ENCODE results near the gene CPNE8.
"Not testable (repeated sequence)": the region's sequence is repeated elsewhere in the genome, so short reads cannot be mapped to it uniquely, and the experiment has no call there.

CPNE8 gene

DNA sequence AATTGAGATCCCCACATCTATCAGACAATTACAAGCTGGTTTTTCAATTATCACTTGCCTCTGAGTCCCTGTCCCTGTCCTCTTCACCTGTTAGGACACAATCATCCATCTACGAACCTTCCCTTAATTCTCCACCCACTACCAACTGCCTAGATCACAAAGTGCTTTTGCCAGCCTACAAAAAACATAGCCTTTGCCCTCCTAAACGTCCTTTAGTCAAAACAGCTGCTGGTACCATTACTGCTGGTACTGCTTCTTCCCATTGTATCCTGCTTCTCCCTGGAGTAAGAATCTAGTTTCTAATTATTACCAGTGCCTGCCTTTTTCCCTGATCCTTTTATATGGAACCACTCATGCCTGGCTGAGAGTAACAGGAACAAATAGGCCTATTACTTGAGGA is 82.1 kb downstream of the CPNE8 start:
- no peak for DNase-seq

DNA sequence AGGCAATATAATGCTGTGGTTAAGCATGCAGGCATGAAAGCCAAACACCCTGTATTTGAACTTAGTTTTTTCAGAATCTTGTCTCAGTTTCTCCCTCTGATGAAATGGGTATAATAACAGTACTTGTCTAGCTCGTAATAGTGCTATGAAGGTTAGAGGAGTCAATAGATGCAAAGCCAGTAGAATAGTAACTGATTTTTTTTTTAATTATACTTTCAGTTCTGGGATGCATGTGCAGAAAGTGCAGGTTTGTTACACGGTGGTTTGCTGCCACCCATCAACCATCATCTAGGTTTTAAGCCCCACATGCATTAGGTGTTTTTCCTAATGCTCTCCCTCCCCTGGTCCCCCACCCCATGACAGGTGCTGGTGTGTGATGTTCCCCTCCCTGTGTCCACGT is 87.4 kb downstream of the CPNE8 start:
- DNase-seq, result no peak

DNA sequence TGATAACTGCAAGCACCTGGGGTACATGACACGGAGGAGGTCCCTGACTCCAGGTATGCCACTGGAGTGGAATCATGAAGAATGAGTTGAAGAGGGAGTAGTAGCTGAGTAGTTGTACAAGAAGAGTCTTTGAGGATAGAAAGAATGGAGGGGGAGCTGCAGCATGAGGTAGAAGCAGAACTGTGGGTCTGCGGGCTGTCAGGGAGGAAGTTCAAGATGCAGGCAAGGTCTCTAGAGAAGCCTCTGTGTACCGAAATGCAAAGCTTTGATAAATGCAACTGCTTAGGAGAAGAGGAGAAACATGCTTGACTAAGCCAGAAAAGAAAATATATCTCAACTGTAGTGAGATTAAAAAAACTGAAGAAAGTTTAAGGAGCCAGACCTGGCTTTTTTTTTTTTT is 91.5 kb downstream of the CPNE8 start:
- DNase-seq, result no peak

DNA sequence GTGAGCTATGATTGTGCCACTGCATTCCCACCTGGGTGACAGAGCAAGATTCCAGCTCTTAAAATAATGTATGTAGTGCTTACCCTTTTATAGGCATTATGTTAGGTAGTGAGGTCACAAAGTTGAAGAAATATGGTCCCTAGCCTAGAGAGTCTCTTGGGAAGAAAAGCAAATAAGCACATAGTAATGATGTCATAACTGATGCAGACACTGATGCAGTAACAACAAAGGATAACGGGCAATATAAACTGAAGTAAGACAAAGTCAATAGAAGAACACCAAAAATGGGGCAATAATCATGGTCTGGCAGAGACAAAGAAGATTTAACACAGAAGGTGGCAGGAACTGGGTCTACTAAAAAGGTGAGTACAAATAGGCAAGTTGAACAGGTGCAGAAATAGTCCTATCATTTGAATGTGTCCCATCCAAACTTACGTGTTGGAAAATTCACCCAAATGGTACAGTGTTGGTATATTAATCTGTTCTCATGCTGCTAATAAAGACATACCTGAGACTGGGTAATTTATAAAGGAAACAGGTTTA is 93.5 kb downstream of the CPNE8 start:
- no peak for DNase-seq

DNA sequence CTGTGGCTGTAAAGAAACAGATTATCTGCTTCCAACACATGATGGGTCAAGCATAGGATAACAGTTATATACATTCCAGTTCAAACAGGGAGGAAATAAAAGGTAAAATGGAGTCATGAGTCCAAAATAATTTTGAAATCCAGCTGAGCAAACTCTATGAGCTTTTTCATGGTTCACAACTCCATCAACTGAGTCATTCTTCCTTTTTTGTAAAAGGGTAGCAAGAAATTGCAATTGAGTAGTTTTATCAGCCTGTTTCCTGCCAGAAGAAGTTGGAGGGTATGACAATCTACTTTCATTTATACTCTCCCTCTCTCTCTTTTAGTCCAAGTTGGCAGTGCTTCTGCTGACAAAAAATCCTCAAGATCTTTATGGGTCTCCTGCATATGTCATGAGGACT is 95.6 kb downstream of the CPNE8 start:
- no peak for DNase-seq

DNA sequence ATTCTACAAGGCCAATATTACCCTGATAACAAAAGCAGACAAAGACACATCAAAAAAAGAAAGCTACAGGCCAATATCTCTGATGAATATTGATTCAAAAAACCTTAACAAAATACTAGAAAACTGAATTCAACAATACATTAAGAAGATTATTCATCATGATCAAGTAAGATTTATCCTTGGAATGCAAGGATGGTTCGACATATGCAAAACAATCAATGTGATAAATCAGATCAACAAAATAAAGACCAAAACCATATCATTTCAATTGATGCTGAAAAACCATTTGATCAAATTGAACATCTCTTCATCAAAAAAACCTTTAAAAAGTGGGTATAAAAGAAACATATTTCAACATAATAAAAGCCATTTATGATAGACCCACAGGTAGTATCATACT is 117.3 kb downstream of the CPNE8 start:
- no peak for DNase-seq

DNA sequence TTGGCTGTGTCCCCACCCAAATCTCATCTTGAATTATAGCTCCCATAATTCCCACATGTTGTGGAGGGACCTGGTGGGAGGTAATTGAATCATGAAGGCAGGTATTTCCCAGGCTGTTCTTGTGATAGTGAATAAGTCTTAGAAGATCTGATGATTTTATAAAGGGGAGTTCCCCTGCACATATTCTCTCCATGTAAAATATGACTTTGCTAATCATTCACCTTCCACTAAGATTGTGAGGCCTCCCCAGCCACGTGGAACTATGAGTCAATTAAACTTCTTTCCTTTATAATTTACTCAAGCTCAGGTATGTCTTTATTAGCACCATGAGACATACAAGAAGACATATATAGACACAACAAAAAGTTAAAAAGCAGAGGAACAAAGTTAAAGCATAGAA is 120.0 kb downstream of the CPNE8 start:
- DNase-seq, result no peak

DNA sequence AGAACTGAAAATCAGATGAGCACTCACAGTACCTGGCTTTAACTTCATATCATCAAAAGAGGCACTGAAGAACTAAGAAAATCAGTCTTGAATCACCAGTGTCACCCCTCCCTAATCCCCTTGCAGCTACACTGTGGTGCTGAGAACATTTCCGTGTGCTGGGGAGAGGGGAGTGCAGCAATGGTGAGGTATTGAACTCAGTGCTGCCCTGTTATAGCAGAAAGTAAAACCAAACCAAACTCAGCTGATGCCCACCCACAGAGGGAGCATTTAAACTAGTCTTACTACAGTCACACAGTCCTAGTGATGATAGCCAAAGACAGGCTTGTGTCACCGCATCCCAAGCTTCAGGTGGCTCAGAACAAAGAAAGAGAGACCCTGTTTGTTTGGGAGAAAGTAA is 122.1 kb downstream of the CPNE8 start:
- DNase-seq, result no peak

DNA sequence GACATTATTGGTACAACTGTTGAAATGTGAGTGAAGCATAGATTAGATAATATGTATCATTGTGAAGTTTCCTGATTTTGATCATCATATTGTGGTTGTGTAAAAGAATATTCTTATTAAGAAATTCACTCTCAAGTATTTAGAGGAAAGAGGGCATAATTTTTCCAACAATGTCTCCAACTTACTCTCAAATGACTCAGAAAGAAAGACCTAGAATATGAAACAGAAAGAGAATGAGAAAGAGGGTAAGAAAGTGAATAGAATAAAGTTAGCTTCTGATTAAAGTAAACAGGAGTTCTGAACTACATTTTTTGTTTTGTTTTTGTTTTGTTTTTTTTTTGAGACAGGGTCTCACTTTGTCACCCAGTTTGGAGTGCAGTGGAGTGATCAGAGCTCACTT is 123.0 kb downstream of the CPNE8 start:
- no peak for DNase-seq

DNA sequence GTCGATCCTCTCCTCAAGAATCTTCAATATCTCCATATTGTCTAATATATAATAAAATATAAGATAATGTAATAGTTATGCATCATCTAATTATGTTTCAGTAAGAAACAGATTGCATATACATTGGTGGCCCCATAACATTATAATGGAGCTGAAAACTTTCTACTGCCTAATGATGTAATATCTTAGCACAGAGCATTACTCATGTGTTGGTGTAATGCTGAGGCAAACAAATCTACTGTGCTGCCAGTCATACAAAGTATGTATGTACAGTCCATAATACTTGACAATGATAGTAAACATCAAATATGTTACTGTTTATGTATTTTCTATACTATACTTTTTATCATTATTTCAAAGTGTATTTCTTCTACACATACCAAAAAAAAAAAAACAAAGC is 128.7 kb downstream of the CPNE8 start:
- no peak for DNase-seq

DNA sequence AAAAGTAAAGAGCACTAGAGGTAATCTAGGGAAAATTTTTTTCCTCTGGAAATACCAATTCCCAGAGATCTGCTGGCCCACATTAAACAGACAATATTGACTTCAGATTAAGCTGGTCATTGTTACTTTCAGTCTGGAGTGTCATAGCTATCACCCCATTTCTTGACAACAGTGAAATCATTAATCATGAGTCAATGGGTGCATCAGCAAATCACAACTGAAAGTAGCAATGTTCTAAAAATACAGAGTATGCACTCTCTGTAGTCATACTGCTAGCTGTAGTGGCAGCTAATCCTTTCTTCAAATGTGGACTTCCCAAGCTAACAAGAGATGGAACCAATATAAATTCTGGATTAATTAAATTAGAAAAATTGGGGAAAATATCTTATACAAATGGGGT is 129.9 kb downstream of the CPNE8 start:
- no peak for DNase-seq

DNA sequence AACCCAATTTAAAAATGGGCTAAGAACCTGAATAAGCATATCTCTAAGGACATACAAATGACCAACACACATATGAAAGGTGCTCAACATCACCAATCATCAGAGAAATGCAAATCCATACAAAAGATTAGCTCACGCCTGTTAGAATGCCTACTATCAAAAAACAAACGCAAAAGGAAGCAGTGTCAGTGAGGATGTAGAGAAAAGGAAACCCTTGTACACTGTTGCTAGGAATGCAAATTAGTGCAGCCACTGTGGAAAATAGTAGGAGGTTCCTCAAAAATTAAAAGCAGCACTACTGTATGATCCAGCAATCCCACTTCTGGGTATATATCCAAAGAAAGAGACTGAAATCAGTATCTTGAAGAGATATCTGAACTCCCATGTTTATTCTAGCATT is 133.0 kb downstream of the CPNE8 start:
- DNase-seq, result no peak

DNA sequence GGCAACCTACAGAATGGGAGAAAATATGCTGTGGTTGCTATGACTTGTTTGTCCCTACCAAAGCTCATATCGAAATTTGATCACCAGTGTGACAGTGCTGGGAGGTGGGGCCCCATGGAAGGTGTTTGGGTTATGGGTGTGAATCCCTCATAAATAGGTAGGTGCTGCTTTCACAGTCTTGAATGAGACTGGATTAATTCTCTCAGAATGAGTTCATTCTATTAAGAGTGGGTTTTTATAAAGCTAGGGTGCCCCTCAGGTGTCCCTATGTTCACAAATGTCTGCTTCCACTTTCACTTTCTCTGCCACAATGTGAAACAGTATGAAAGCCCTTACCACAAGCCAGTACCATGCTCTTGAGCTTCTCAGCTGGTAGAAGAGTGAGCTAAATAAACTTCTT is 133.5 kb downstream of the CPNE8 start:
- DNase-seq, result no peak

DNA sequence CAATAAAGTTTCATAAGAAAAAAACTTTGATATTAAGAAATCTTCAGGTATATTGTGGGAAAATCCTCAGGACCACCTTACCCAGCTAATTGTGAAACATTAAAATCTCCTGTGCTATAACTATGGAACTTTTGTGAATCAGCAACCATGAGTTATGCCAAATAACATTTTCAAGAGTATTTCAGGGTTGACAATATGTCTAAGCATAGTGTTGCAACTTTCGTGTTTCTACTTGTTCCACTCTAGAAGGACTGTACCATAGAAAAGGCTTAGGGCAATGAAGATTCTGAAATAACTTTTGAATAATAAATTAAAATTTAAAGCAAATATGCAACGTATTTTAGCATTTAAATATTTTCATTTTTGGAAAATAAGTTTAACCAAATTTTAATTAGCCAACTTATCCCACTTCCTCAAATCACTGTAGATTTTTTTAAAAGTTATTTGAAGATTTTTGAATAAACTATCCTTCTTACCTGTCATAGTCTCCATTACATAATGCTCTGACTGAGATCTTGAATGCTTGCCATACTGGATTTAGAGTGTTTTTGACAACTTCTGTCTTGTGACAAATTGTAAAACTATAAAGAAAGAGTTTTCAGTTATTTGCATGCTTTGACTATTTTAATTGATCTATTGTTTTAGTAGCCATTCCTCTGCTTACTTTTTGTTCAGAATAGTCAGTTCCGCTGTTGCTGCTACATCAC is 143.6 kb downstream of the CPNE8 start:
- no peak for DNase-seq

DNA sequence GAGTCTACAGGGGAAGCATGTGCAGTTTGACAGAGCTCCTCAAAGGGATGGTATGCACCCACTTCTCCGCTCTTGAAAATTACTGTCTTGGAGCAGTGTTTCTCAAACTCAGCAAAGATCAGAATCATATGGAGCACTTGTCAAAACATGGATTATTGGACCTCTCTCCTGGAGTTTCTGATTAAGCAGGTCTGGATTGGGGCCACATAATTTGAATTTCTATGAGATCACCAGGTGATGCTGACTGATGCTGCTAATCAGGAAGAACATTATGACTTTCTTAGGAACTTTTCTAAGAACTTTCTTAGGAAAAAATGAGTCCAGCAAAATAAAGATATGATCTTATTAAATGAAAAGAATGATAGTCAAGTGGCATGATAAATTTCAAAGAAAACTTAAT is 144.3 kb downstream of the CPNE8 start:
- no peak for DNase-seq

DNA sequence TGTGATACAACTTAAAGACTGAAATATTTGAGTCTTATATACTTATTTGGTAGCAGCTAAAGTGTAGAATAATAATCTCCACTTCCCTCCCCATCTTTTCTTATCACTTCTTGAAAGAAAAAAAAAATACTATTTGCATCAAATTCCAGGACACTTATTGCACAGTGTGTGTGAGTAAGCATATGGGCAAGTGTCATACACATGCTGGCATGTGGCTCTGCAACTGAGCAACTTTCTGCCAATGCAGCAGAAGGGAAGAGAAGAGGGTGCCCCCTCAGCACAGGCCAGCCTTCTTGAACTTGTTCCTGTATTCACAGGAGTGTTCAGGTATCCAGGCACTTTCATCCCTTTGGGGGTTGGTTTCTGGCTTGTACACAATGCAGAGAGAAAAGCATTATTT is 145.8 kb downstream of the CPNE8 start:
- DNase-seq, result no peak

DNA sequence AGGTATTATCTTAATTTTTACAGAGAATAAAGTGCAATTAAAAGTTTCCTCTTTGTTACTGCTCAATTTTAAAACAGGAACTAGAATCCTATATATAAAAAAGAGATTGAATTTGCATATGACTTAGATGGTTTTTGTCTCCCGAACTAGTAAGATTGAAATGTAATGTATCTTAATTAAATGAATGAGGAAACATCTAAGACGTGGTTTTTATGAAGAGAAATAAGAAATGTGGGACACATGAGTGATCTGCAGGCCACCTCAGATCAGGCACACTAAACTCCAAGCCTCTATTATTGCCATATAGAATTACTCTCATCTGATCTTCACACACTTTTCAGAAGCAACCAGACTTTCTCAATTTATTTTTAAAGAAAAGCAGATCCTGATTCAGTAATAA is 158.6 kb downstream of the CPNE8 start:
- no peak for DNase-seq

DNA sequence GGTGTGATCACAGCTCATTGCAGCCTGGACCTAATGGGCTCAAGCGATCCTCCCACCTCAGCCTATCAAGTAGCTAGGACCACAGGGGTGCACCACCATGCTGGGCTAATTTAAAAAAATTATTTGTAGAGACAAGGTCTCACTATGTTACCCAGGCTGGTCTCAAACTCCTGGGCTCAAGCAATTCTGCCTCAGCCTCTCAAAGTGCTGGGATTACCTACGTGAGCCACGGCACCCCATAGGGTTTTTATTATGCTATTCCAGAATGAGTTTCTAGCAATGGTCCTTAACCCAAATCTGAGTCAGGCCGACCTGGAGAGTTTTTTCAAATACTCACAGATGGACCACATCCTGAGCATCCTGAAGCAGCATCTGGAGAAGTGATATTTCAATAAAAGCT is 159.8 kb downstream of the CPNE8 start:
- no peak for DNase-seq

DNA sequence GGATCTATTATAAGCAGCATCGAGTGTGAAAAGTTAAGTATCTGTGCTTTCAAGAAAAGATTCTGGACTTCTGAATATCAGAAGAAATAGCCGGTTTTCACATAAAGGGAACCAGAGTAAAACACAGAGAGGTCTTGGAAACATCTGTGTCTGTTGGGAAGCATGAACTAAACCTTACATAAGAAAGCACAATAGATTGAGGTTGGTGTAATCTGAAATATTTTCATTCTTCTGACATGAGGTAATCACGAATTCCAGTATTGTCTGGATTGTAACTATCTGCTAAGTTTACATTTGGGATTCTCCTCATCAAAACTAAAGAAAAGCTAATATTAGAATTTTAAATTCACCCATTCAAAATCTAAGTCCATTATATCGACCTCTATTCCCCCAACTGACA is 161.3 kb downstream of the CPNE8 start:
- DNase-seq, result peak; percentile 16

DNA sequence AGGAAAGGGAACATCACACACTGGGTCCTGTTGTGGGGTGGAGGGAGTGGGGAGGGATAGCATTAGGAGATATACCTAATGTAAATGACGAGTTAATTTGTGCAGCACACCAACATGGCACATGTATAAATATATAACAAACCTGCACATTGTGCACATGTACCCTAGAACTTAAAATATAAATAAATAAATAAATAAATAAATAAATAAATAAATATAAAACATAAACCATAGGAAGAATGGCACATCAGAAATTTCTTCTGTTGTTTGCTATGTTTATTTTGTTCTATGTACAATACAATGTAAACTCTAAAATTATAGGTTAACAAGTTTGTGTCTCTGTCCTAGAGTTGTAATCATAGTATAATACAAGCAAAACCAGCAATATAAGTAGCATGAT is 162.9 kb downstream of the CPNE8 start:
- DNase-seq, result not testable (repeated sequence)

DNA sequence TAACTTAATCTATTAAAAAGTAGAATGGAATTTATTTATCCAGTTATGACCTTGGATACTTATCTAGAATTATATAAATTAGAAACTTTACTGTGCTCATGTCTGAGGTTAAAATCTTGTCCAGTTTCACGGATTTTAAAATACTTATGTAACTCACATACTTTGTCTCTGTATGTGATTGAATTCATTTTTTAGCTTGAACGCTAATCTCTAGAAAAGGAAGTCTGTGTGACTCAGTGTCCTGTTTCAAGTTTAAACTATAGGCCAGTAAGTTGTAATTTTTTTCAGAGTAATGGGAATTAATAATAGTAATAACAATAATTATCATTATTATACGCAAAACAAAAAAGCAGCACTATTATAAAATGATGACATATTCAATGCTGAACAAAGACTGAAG is 168.6 kb downstream of the CPNE8 start:
- no peak for DNase-seq

DNA sequence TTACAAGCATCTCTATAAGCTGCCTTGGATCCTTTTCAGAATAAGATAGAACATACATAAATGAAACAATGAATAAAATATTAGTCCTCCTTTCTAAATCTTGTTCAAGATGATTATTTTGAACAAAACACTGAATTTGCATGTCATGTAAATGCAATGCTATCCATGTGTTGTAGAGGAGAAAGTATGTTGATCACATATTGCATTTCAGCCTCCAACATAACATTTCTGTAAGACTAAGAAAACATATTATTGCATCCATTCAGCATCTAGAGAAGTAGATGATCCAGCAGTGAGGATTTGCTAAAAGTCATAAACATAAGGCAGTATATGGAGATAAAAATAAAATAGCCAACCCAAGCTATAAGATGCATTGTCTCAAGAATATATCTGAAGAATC is 172.6 kb downstream of the CPNE8 start:
- DNase-seq, result no peak

DNA sequence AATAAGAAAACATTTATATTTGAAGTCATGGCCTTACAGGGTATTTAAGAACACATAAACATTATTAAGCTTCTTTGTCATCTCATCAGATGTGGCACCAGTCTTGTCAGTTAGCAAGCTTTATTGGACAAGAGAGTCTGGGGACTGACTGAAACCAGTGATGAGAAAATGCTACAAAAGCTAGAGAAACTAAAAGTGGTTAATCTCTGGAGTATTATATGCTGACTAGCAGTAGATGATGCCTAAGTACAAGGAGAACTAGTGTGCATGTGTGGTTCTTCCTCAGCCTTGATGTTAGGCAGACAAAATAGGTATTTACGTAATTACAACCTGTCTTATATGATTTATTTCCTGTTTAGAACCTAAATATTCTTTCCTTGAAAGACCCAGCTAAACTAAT is 176.5 kb downstream of the CPNE8 start:
- DNase-seq, result no peak

DNA sequence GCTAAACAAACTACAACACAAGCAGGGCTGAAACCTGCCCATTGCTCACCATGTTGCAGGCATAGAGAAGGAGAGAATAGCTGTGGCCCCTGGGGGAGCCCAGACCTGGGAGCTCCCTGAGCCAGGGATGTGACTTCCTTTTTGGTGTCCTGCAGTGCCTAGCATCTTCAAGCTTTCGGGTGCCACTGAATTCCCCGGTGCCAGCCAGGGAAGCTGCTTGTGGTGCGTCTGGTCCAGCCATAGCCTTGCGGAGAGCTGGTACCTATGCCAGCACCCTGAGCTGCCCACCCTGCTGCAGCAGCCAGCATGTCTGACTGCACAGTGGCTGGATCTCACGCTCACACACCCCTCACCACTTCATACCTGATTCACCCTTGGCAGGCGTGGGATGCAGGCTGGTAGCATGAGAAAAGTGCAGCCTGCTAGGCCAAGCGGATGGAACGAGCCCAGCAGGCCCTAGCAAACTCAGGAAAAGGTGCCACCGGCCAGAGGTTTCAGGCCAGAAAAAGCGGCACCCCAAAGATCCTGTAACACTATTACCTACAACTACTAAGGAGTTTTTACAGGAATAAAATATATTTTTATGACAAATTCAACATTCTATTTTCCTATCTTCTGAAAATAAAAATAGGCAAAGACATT is 183.7 kb downstream of the CPNE8 start:
- DNase-seq, result no peak

DNA sequence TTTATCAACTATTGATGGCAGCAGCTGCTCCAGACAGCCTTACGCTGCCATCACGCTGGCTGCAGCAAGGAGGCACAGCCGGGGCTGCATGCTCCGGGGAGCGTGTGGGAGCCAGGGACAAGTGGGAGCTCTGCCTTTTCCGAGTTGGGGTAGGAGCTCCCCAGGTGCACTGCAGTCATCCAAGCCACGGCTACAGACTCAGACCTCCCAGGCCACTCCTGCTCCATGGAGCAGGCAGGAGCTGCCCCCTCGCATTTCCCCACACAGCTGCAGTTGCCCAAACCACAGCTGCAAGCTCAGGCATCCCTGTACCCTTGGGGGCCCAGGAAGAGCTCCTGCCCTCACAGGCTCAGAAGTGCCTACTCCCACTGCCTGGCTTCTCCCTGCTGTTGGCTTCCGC is 184.7 kb downstream of the CPNE8 start:
- DNase-seq, result no peak
